Kidney tubule cell (primary cell): ENCODE measurements around the gene RNF2.
A peak's percentile ranks its signal among the peaks of the same experiment; 100 is the strongest.

ENCODE experiments used
- DNase-seq: peaks from one replicate; pipeline ENCODE4 v3.0.0-alpha.2; 2018; ENCODE audit warnings: low spot score

Gene RNF2

GRCh38 chr1:185096531-185096930, 51.2 kb downstream of the RNF2 start:
- DNase-seq, result no peak

GRCh38 chr1:185104083-185104482, 58.7 kb downstream of the RNF2 start:
- DNase-seq, result no peak

GRCh38 chr1:185105121-185105520, 59.8 kb downstream of the RNF2 start:
- DNase-seq, result no peak

- no peak for DNase-seq
Measured at GRCh38 chr1:185108321-185108720, 63.0 kb downstream of the RNF2 start.

GRCh38 chr1:185110145-185110544, 64.8 kb downstream of the RNF2 start:
- DNase-seq, result peak; percentile 6

GRCh38 chr1:185111873-185112272, 66.5 kb downstream of the RNF2 start:
- DNase-seq, result no peak

GRCh38 chr1:185112356-185112755, 67.0 kb downstream of the RNF2 start:
- no peak for DNase-seq

GRCh38 chr1:185129708-185130107, 84.3 kb downstream of the RNF2 start:
- no peak for DNase-seq

- no peak for DNase-seq
Measured at GRCh38 chr1:185132534-185132933, 87.2 kb downstream of the RNF2 start.

- DNase-seq, result no peak
Measured at GRCh38 chr1:185137896-185138545, 92.7 kb downstream of the RNF2 start.

- no peak for DNase-seq
Measured at GRCh38 chr1:185139246-185139645, 93.9 kb downstream of the RNF2 start.

GRCh38 chr1:185144233-185144632, 98.9 kb downstream of the RNF2 start:
- peak; percentile 13 for DNase-seq

GRCh38 chr1:185151215-185151614, 105.9 kb downstream of the RNF2 start:
- DNase-seq, result no peak
